Measurements from ENCODE around the gene ETV6. TPM values are rescaled to one million over a fixed set of nuclear protein-coding genes. Genes with fewer than 3 reads are reported as not detected.
A peak's percentile ranks its signal among the peaks of the same experiment; 100 is the strongest.

ETV6 gene
- polyA plus RNA-seq, 2 of the 4 experiments (the other 2 are of a cell fraction), result 4.0 to 7.0 TPM

GRCh38 chr12:11838403-11838802 lies 188.9 kb downstream of the ETV6 start:
- ATAC-seq, result no peak
- WGBS (ENCODE audit: missing lambda C conversion rate), result 85% methylated on average over 2 of the region's 2 CpGs
- peaks cover 18% of the 10 kb centered on the region; the same call in 2 of the 3 replicates for H3K4me1 ChIP-seq
- H3K27ac ChIP-seq, result no peak overlapping the region
- H3K4me2 ChIP-seq, result no peak overlapping the region
- TF ChIP-seq RFX5 (IDR thresholded peaks at IDR 0.05), result no peak
- no peak for TF ChIP-seq BCL3 (IDR thresholded peaks at IDR 0.05)
- no peak for TF ChIP-seq NFE2L2 (conservative IDR thresholded peaks at IDR 0.05; ENCODE audit: low read length)
- TF ChIP-seq E2F6 (IDR thresholded peaks at IDR 0.05; ENCODE audit: borderline replicate concordance, low read depth), result no peak
- ChIA-PET POLR2A (no interaction called here), CTCF (no interaction called here)
- no peak for FAIRE-seq
- no peak overlapping the region for H3K4me3 ChIP-seq
- H3K9me3 ChIP-seq, result no peaks in the 10 kb centered on the region
- no peak for DNase-seq (ENCODE audit: low read depth in 1 of 2, low spot score in 1 of 2)

- Histone ChIP-seq H3K4me1 (peaks cover 12% of the 10 kb centered on the region; the same call in 2 of the 3 replicates), H3K9me3 (no peaks in the 10 kb centered on the region), H3K4me2 (no peak overlapping the region), H3K4me3 (no peak overlapping the region), H3K27ac (no peak overlapping the region)
- ATAC-seq (no peak), DNase-seq (ENCODE audit: low read depth in 1 of 2, low spot score in 1 of 2) (no peak), FAIRE-seq (no peak)
- TF ChIP-seq FOSL2 (IDR thresholded peaks at IDR 0.05) (no peak), FOSL2 (CRISPR knock-in tag; IDR thresholded peaks at IDR 0.05) (peak; percentile 22; the same call in 1 of the 2 replicates), MAFK (IDR thresholded peaks at IDR 0.05; ENCODE audit: partially characterized antibody) (no peak), PBX3 (IDR thresholded peaks at IDR 0.05) (no peak), NR3C1 (IDR thresholded peaks at IDR 0.05) (no peak), E2F6 (IDR thresholded peaks at IDR 0.05; ENCODE audit: borderline replicate concordance, low read depth) (no peak), GATA3 (IDR thresholded peaks at IDR 0.05; ENCODE audit: borderline replicate concordance) (no peak)
- POLR2A ChIA-PET, result no interaction called here
- CTCF ChIA-PET, result no interaction called here
- 71% methylated on average over 8 of the region's 8 CpGs for WGBS (ENCODE audit: missing lambda C conversion rate)
Measured at GRCh38 chr12:11839091-11839641, 189.7 kb downstream of the ETV6 start.

GRCh38 chr12:11840366-11840765 lies 190.9 kb downstream of the ETV6 start:
- H3K27ac ChIP-seq, result no peak overlapping the region
- FAIRE-seq (no peak), DNase-seq (ENCODE audit: low read depth in 1 of 2, low spot score in 1 of 2) (no peak), ATAC-seq (no peak)
- no peaks in the 10 kb centered on the region for H3K9me3 ChIP-seq
- H3K4me2 ChIP-seq, result no peak overlapping the region
- ChIA-PET POLR2A (no interaction called here), CTCF (no interaction called here)
- H3K4me3 ChIP-seq, result no peak overlapping the region
- H3K4me1 ChIP-seq, result 0 out of 3 replicates have a peak, but pooled peaks cover 6% of the 10 kb centered on the region
- no peak for TF ChIP-seq ATOH8 (CRISPR knock-in tag; IDR thresholded peaks at IDR 0.05; ENCODE audit: low read depth)
- no peak for TF ChIP-seq CTCF (IDR thresholded peaks at IDR 0.05)
- TF ChIP-seq HES2 (IDR thresholded peaks at IDR 0.05), result no peak
- no peak for TF ChIP-seq TP53 (CRISPR knock-in tag; IDR thresholded peaks at IDR 0.05)
- TF ChIP-seq USF2 (IDR thresholded peaks at IDR 0.05), result no peak
- 67% methylated on average over 8 of the region's 8 CpGs for WGBS (ENCODE audit: missing lambda C conversion rate)

Data from A549 (cell line).